Measurements from ENCODE around the gene LY86.

LY86 gene

DNA sequence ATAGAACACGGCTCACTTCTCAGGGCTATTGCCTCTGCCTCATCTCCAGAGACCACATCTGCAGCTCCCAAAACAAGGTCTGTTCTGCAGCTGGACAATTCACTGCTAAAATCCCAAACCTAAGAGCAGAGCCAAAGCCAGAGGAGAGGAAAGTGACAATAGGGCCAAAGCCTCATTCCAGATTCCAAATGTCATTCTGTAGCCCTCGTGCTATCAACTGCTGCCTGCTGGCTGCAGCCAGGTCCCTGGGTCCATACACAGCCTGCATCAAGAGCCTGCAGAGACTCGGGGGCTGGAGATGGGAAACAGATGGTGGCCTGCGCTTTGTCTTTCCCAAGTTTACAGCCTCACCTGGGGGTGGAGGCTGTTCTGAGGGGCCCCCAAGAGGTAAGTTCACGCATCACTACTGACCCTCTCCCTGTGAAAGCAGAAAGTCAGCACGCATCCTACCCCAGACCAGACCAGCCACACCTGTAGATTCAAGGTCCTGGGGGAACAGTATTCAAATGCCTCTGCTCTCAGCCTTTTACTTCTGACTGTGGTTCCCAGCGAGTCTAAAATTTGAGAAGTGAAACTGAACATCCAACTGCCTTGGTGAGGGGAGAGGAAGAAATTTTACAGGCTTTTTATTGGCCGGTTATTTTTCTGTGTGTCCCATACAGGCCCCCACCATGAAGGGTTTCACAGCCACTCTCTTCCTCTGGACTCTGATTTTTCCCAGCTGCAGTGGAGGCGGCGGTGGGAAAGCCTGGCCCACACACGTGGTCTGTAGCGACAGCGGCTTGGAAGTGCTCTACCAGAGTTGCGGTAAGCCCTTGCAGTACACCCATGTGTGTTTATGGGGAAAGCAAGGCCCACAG lies at the start of gene LY86:
TSS of gene LY86 (plus strand) at position 657 of the 860 bp plus-strand sequence. CDS start at position 672, 15 bp downstream.
- DNase-seq (ENCODE audit: low read depth in 2 of 2): no peak

DNA sequence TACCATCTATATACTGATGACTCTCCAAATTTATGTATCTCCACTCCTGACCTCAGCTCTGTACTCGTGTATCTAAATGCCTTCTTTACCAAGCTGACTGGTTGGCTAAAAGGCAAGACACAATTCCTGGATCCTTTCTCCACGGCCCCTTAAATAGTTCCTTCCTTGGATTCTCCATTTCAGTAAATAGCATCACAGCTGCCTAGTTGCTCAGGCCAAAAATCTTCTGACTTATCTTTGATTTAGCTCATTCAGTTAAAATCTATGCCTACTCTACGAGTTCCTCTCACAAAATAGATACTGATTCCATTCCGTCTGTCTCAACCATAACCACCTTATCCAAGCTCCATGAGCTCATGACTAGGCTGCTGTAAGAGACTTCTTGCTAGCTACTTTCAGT lies 49.5 kb upstream of the LY86 start:
- no peak for DNase-seq (ENCODE audit: low read depth in 2 of 2)

DNA sequence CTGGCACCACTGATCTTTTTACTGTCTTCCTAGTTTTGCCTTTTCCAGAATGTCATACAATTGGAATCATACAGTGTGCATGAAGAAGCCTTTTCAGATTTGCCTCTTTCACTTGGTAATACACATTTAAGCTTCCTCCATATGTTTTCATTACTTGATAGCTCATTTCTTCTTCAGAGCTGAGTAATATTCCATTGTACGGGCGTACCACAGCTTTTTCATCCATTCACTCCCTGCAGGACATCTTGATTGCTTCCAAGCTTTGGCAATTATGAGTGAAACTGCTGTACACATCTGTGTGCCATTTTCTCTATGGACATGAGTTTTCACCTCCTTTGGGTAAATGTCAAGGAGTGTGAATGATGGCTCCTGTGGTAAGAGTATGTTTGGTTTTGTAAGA lies 46.2 kb upstream of the LY86 start:
- no peak for DNase-seq (ENCODE audit: low read depth in 2 of 2)

DNA sequence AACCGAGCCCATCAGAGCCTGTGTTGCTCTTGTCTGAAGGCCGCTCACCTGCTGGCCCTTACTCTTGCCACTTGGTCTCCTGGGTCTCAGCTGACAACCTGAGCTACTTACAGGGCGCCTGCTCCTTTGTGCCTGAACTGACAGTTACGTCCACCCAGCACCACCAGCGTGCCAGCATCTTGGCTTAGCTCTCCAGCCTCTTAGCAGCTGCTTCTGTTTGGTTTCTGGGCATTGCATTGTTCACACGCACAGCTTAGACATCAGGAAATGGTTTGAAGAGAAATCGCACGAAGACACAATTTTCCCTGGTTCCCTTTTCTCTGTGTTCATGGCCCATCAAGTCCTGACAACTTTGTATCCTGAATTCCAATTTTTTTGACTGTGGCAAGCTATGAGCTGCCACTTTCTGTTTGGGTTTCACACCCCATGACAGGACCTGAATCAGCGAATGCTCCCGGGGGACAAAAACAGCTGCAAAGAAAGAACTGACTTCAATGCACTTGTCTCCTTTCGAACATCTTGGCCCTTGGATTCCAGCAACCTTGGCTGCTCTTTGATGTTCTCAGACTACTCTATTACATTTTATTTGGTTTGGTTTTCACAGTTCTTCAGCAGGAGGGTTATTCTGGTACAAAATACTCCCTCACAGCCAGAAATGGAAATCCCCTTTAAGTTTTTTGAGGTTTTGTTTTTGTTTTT lies 45.2 kb upstream of the LY86 start:
- no peak for DNase-seq (ENCODE audit: low read depth in 2 of 2)

DNA sequence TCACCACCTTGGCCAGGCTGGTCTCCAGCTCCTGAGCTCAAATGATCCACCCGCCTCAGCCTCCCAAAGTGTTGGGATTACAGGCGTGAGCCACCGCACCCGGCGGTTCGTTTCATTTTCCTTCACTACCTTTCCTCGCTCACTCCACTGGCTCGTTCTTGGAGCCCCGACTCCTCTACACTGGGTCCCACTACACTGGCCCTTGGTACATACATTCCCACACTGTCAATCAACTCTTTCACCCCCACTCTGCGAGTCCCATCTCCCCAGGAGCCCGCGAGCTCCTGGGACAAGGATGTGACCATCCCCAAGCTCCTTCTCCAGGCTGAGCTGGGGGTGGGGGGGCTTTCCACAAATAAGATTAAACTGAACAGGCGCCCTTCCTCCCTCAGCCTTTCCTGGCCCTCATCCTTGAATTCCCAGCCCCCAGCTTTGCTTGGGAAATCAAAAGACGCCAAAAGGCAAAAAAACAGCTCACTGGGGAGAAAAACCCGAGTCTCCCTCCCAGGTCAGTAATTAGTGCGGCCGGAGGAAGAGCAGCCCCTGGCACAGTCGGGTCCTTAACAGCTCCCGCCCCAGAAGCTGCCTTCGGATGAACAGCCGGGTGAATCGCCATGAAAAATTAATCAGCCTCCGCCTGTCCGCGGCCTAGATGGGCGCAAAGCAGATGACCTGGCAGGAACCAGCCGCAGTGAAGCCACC lies 42.8 kb upstream of the LY86 start:
- no peak for DNase-seq (ENCODE audit: low read depth in 2 of 2)

DNA sequence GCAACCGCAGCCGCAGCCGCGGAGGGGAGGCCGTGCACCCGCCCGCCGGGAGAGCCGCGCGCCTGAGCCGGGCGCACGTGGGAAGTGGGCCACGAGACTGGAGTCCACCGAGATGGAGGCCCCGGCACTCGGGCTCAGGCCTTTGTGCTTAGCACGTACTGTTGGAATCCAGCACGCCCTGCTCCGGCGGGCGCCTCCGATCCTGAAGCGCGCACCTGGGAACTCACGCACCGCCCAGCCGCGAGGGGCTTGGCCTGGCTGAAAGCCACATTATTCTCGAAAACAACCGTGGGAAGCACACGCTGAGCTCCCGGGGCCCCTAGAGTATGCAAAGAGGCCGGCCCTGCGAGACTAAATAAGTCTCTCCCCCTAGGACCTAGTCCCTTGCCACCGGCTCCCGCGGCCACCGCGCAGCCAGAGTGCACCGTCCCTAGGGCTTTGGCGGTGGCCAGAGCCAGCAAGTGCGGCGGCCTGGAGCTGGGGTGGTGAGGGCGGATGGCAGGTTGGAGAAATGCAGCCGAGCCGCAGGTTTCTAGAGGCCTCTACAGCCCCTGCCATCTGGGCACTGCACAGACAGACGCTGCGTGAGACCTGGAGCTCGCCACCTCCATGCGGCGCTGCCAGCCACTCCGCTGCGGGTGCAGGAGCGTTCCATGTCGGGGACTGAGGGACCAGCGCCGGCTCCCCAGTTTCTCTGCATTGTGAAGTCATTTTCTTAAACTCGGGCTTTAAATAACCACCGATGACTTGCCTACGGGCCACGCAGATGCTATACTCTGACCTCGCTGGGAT lies 42.0 kb upstream of the LY86 start:
- peak in 1 of 2 donors; percentile 10 for DNase-seq (ENCODE audit: low read depth in 2 of 2)

DNA sequence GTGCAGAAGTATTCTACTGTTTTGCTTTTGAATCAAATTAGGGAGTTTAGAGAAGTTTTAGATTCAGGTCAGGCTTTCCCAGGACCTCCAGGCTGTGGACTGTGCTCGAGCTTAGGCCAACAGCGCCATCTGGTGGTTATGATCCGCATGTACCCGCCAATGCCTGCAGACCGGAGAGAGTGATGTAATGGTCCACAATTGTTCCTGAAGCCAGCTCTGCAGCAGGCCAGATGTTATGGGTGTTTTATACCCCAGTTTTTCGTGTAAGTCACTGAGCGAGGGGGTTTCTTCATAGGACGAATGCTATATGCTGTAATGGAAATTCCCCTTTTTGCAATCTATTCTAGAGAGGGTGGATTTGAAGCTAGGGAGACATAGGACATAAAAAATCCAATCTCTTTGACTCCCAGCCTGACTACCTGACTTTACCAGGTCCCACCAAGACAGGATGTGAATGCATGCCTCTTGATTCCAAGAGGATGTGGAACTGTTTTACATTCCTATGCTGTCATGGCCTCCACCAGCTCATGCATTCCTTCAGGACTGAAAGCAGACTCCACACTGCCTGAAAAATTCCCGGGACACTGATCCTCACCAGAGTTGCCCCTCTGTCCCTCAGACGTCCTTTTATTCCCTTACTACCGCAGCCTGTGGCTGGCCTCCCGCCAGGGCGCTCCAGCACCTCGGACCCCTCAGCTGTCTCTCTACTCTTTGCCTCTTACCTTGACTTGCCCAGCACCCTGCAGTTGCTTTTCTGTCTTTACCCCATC lies 41.2 kb upstream of the LY86 start:
- DNase-seq (ENCODE audit: low read depth in 2 of 2): peak; percentile 76 to 77

DNA sequence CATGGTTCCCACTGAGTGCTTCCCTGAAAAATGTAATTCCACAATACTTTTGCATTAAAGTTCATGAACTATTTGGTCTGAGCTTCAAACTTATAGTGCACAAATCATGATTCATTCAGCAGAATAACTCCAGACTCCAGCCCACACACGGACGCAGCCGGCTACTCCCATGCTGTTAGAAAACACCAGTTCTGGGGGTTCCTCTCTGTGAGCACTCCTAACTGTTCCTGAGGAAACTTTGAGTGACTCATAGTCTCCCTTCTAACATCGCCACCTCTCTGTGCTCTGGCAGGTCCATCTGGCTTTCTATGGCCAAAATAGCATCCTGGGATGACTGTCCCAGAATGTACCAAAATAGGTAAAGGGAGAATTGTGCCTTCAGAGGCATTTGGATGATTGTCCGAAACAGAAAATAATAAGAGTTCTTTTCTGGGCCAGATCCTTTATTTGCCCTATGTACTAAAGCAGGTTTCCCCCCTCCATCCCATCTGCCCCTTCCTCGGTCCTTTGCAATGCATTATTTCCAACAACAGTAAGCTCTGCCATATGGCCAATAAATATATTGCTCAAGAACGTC lies 32.3 kb upstream of the LY86 start:
- DNase-seq (ENCODE audit: low read depth in 2 of 2): no peak

DNA sequence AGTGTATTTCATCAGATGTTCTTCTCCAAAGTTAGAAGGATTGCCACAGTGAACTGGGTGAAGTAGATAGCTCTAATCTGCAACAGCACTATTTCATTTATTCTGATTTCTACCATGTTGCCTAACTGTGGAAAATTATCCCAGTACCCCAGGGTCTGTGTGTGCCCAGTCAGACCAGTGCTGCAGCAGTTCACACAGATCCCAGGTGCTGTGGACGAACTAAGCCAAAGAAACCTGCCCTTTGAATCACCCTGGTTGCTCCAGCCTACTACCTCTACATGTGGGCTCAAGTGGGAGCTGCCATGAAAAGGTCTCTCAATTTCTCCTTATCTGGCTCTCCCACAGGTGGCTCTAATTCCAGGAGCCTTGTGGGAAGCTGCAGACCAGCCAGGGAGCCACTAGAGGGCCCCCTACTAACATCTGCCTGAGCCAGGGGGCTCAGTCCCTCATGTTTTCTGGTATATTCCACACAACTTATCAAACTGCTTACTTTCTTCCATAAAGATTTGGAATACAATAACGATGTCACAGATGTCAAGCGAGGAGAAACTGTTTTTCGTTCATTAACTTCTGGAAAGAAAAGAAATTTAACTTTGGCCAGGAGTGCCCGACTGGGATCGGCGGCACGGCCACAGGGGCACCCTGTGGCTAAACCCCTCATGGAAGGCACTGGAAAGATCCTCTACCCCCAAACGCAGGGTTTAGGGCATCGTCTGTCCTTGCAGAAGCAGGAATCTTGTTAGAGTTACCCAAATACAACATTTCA lies 31.6 kb upstream of the LY86 start:
- DNase-seq (ENCODE audit: low read depth in 2 of 2): peak in 1 of 2 donors; percentile 27

DNA sequence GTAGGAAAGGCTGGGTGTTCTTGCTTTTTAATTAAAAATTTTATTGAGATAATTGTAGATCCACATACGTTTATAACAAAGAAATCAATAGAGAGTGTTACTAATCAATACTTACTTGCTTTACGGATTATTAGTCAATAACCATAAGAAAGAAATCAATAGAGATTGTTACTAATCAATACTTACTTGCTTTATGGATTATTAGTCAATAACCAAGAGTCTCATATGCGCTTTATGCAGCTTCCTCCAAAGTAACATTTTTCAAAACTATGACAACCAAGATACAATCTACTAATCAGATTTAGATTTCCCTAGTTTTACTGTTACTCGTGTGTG lies 31.0 kb upstream of the LY86 start:
- no peak for DNase-seq (ENCODE audit: low read depth in 2 of 2)

DNA sequence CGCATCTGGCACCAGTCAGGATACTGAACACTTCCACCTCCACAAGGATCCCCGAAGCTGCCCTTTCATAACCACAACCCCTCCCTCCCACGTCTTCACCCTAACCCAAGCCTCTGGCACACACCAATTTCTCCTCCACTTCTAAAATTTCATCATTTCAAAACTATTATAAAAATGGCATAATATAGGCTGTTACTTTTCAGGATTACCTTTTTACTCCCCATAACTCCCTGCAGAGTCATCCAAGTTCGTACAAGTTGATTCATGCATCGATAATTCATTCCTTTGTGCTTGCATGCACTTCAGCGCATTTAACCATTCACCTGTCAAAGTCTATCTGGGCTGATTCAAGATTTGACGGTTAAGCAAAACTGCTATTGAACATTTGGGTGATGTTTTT lies 30.6 kb upstream of the LY86 start:
- no peak for DNase-seq (ENCODE audit: low read depth in 2 of 2)

DNA sequence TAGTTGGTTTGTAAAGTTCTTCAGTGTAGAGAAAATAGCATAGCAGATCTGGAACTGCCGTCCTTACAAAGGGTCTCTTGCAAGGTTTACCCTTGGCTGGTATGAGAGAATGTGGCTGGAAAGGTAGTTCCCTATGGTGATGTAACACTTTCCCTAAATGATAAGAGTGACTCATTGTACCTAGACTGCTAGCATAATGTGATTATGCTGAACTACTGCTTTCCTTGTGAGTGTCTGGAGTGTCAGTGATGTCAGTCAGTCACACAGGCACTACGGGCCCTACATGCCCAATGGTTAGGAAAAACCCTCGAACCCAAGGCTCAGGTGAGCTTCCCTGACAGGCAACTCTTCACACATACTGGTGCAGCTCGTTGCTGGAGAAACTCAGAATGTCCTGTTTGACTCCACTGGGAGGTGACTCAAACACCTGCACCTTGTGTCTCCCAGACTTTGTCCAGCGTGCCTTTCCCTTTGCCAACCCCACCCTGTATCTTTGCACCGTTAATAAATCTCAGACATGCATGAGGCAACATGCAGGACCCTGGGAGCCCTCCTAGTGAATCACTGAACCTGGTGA lies 28.4 kb upstream of the LY86 start:
- no peak for DNase-seq (ENCODE audit: low read depth in 2 of 2)

DNA sequence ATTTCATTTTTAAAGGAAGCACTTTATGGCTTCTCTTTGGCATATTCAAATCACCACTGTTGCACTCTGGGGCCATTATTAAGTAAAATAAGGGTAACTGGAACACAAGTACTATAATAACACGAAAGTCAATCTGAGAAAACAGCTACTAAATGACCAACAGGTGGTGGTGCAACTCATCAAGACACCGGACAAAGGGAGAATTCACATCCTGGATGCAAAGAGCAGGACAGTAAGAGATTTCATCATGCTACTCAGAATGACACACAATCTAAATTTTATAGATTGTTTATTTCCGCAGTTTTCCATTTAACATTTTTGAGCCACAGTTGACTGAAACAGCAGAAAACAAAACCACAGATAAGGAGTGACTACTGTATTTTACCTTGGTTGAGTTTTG lies 27.6 kb upstream of the LY86 start:
- no peak for DNase-seq (ENCODE audit: low read depth in 2 of 2)

DNA sequence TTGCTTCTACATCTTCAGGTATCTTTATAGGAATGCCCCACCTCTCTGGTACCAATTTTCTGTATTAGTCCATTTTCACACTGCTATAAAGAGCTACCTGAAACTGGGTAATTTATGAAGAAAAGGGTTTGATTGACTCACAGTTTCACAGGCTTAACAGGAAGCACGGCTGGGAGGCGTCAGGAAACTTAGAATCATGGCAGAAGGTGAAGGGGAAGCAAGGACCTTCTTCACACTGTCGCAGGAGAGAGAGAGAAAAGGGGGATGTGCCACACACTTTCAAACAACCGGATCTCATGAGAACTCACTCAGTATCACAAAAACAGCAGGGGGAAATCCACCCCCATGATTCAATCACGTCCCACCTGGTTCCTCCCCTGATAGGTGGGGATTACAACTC lies 24.4 kb upstream of the LY86 start:
- no peak for DNase-seq (ENCODE audit: low read depth in 2 of 2)

DNA sequence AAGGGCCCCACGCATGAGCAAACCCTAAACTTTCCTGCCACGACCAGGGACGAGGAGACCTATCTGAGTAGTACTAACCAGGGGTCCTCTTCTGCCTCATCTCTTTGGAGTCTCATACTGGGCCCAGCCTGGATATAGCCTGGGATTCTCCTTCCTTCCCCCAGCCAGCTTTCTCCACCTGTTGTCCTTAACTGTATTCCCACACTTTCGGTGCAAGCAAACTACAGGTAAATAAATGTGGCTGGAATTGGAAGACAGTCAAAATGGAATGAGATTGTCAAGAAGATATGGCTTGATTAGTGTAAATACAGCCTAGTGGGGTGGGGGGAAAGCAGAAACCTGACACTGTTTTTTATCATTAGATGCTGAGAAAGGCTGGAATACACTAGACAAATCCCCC lies 23.5 kb upstream of the LY86 start:
- no peak for DNase-seq (ENCODE audit: low read depth in 2 of 2)

DNA sequence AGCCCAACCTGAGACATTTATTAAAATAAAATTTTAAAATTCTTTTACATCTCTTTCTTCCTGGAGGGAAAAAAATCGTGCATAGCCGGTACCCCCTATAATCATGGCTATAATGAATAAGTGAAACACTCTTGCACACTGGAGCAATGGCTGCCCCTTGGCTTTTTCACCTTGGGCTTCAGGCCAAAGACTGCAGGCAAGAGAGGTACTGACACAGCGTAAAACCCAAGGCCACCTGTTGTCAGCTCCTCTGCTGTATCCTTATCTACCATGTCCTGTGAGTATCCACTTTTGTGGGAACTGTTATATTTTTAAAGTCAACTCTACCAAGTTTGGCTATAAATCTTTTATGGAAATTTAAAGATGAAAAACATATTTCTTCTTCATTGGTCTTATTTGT lies 23.0 kb upstream of the LY86 start:
- DNase-seq (ENCODE audit: low read depth in 2 of 2): no peak

DNA sequence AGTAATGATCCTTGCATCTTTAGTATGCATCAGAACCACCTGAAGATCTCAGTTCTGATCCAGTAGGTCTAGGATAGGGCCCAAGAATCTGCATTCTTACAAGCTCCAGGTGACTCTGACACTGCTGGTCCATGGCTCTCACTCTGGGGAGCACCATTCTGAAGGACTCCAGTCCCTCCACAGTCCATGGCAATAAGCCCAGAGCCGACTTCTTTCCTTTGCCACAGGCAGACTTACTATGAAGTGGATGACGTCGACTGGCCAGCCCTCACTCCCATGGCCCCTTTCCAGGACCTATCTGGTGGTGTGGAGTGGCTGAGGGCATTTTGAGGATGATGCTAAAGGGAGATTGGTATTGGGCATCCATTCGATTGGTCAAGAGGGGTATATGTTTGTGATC lies 21.8 kb upstream of the LY86 start:
- DNase-seq (ENCODE audit: low read depth in 2 of 2): no peak

DNA sequence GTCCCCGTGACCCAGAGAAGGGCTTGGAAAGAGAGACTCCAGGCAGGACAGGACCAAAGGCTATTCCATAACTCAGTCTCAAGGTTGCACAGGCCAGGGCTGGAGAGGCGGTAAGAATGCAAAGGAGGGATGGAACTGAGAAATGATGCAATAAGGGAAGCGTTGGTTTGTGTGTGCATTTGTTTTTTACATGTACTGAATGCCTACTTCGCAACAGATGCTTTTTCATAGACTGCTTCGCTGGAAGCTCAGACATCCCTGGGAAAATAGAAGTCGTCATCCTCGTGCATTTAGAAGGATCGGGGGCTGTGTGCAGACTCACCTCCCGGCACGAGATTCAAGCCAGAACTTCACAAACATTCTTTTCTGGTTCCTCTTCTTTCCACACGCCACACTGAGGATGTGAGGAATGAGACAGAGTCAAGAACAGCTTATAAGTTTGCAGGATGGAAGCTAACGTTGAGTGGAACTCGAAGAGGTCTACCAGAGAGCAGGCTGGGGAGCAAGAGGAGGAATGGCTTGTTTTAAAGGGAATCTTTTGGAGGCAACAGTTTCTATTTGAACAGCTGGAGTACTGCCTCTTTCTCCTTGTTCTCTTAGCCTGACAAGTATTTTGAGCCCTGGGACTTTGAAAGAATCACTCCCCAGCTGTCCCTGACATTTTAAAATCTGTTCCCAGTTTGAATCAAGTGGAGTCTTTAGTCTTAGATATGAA lies 19.3 kb upstream of the LY86 start:
- DNase-seq (ENCODE audit: low read depth in 2 of 2): no peak

DNA sequence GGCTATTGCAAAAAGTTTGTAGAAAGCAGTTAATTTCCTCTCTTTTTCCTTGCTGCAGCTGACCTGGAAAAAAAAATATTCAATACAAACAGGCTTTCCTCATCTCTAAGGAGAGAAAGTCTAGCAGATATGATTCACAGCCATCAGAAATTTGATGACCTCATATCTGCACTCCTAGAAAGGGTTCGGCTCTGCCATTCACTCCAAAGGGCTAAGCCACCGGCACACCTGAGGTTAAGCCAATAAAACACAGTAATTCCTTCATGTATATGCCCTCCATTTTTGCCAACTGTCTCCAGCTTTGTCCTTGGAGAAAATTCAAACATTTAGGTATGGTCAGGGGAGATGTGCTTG lies 18.7 kb upstream of the LY86 start:
- no peak for DNase-seq (ENCODE audit: low read depth in 2 of 2)
